HPDE6-E6E7 (cell line): ENCODE results near the gene CRYBB2.
"Not testable (repeated sequence)": the region's sequence is repeated elsewhere in the genome, so short reads cannot be mapped to it uniquely, and the experiment has no call there.

ENCODE experiments used
- DNase-seq: peaks from one replicate; pipeline ENCODE4 v3.0.0; 2011; ENCODE audit warnings: missing footprints; ENCODE audit errors: extremely low spot score

The CRYBB2 gene

DNA sequence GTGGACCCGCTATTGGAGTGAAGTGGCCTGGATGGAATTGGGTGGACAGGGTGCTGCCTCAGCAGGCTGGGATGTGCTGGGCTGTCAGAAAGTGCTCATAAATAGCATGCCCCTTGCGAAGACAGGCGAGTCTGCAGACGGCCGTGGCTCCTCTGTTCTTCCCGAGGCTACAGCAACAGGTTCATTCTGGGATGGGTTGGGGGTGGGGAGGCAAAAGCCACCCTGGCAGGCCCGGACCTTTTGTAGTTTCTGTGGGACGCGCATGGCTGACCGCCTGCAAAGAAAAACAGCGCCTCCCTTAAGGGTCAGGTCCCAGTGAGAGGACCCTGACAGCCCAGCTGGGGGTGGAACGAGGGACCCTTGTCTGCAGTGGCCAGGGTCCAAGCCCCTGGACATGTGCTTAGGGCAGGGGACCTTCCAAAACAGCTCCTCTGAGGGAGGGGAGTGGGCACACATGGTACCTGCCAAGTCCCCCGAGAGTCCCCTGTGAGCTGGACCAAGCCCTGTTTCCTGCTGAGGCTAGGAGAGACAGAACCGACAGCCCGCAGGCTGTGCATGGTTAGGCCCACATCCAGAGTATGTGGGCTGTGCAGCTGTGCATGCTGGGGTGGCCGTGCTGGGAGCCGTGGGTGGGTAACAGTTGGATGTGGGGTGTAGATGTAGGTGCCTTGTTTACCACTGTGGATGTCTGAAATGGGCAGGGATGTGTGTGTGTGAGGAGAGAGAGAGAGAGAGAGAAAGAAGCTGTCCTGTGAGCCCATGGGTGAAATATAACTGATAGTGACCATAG, 19.5 kb upstream of the CRYBB2 start, which contains the start of gene CRYBB3:
CRYBB3 (plus strand) TSS at position 128 of the 790 bp plus-strand sequence. CDS start 1,539 bp downstream, outside the sequence.
- no peak for DNase-seq

DNA sequence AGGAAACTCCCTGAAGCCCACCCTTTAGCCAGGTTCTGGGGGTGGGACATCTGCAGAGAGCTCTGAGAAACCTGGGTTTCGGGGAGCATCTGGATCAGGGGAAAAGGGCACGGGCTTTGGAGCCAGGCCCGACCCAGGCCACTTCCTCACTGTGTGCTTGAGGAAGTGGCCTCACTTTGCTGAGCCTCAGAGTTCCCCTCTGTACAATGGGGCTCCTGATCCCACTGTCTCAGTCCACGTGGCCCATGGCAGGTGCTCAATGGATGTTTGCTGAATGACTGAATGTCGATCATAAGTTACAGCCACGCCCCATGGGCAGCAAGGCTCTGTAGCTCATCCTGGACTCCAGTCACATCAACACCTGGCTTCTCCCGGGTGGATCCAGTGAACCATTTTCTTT, 18.5 kb upstream of the CRYBB2 start:
- no peak for DNase-seq

DNA sequence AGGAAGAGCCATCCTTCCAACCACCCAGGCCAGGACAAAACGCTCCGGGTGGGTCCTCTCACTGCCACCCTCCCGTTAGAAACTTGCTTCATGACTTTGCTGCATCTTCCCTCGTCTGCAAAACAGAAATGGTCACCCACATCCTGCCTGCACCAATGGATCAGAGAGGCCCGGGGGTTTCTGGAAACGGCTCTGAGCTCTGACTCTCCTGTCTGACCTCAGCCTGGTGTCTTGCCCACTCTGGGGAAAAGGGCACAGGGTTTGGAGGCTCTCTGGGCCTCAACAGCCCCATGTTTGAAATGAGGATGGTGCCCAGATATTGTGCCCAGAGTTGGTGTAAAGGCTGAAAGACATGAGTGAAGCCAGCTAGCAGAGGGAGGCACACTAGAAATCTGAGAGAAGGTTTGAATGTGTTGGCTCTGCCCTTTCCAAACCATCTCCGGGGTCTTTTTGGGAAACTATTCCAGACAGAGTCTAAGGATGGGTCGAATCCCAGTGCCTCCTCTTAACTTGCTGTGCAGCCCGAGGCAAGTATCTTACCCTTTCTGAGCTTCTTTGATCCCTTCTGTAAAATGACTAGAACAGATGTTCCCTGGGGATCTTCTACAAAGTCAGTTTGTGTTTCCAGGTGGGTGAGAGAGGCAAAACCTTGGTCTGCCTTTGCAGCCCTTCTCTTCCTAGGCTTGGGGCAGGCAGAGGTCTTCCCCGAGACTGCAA, 17.7 kb upstream of the CRYBB2 start:
- DNase-seq = no peak

- DNase-seq = peak; percentile 74
Observed at GRCh38 chr22:25202290-25202921, 17.0 kb upstream of the CRYBB2 start.

DNA sequence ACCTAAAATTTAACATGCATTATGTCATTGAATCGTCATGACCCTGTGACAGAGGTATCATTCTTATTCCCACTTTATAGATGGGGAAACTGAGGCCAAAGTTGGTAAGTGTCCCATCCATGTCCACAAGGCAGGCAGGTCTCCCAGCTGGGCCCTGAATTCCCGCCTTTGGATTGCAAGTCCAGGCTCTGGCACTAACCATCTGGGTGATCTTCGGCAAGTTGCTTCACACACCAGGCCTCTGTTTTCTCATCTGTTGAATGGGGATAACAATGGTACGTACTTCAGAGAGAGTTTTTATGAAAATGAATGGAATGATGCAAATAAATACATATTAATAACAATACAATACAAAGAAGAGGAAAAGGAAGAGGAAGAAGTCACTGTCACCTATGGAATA, 16.4 kb upstream of the CRYBB2 start:
- no peak for DNase-seq

- not testable (repeated sequence) for DNase-seq
Observed at GRCh38 chr22:25204547-25204946, 14.9 kb upstream of the CRYBB2 start.

- DNase-seq = no peak
Observed at GRCh38 chr22:25205847-25206246, 13.6 kb upstream of the CRYBB2 start.

GRCh38 chr22:25206998-25207397, 12.4 kb upstream of the CRYBB2 start:
- no peak for DNase-seq

DNA sequence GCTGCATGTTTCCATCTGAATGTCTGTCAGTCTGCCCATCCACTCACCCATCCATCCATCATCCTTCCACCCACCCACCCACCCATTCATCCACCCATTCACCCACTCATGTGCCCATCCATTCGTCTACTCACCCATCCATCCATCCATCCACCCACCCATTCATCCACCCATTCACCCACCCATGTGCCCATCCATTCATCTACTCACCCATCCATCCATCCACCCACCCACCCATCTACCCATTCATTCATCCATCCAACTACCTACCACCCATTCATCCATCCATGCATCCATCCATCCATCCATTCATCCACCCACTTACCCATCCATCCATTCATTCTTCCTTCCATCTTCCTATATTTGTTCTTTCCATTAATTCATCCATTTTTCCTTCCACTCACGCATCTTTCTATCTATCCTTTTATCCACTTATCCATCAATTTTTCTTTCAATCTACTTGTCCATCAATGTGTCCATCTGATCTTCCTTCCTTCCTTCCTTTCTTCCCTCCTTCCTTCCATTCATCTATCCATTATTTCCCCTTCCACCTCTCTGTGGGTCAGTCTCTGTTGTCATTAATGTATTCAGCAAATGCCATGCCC, 11.8 kb upstream of the CRYBB2 start:
- DNase-seq = no peak

DNA sequence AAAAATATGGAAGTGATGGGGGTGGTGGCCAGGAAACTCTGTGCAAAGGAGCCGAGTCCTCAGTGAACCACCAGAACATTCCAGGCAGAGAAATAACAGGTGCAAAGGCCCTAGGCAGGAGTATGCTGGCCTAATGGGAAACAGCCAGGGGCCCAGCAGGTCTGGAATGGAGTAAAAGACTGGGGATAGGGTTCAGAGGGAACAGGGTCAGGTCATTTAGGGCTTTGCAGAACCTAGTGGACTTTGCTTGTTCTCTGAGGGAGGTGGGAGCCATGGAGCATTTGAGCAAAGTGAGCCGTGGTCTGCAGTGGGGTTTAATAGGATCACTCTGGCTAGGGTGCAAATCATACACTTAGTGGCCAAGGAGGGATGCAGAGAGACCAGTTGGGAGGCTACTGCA, 11.1 kb upstream of the CRYBB2 start:
- DNase-seq = no peak

GRCh38 chr22:25208743-25209505, 10.5 kb upstream of the CRYBB2 start:
- DNase-seq = no peak

- no peak for DNase-seq
Observed at GRCh38 chr22:25210793-25211192, 8.6 kb upstream of the CRYBB2 start.

DNA sequence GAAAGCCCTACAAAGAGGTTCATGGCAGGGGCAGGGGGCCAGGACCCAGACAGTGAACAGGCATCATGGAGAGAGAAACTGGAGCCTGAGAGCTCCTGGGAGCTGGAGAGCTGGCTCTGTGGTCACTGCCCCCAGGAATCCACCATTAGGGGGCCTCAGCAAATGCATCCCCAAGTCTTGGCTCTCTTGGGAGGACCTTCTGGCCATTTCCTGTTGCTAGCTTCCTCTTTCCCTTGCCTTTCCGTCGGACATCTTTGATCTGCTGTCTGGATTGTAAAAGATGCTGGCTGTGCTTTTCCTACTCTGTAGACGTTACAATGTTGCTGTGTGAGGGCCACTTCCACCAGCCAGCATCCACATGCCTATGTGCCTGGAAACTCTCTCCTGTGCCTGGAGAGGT, 7.1 kb upstream of the CRYBB2 start:
- no peak for DNase-seq

GRCh38 chr22:25213221-25213620, 6.2 kb upstream of the CRYBB2 start:
- no peak for DNase-seq

DNA sequence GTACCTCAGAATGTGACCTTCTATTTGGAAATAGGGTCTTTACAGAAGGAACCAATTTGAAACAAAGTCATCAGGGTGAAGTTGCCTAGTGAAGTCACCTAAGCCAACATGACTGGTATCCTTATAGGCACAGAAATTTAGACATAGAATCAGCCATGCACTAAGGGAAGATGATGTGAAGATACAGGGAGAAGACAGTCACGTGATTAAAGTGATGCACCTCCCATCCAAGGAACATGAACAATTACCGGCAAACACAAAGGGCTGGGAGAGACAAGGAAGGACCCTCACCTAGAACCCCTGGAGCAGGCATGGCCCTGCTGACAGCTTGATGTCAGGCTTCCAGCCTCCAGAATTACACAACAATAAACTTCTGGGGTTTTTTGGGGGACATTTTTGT, 3.2 kb upstream of the CRYBB2 start:
- DNase-seq = no peak

DNA sequence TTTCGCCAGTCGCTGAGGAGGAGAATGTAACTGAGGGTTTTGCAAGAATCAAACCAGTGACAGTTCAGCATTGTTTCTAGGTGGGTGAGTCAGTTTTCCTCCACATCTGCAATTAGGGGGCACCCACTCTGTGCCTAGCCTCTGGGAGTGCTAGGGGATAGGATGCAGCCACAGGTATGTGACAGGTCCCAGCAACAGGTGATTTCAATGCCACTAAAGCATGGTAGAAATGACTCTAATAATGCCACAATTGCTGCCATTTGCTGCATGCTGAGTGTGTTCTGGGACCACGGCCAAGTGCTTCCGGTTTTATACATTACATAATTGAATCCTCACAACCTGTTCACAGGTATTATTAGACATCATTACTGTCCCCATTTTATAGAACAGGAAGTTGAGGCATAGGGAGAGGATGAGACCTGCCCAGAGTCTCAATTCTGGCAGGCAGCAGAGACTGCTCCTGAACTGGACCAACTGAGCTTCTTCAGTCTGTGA, 556 bp downstream of the CRYBB2 start:
- DNase-seq = no peak

DNA sequence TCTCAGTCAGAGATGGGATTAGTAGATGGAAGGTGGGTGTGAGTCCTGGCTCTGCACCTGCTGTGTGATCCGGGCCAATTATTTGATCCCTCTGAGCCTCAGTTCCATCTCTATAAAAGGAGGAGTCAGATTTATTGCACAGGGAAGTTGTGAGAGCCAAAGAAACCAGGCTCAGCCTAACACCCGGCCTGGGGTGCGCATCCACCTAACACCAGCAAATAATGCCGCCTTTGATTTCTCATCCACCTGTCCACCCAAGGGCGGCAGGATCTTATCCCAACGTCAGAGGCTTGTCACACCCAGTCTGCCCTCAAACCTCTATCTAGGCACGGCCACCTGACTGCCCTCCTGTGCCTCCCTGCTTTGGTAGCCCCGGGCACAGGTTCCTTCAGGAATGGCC, 2.4 kb downstream of the CRYBB2 start:
- no peak for DNase-seq

DNA sequence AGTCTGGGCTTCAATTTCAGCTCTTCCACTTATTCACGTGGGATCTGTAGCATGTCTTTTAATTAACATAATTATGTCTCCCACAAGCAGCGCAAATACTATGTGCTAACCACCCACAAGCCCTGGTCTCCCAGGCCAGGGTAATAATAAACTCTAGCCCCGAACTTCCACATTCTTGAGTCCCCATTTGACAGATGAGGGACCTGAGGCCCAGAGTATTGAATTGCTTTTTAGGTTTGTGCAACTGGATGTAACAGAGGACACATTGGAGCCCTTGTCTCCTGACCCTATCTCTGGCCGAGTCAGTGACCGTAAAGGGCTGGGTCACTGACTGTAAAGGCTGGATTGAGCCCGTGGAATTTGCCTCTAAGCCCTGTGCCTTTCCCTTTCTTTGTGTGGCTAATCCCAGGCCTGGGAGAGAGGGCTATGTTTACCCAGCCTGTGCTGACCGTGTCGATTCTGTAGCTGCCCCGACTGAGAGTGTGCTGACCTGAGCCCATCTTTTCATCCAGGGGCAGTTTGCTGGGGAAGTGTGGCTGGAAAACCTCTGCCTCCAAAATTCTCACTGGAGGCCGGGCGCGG, 3.9 kb downstream of the CRYBB2 start:
- no peak for DNase-seq

DNA sequence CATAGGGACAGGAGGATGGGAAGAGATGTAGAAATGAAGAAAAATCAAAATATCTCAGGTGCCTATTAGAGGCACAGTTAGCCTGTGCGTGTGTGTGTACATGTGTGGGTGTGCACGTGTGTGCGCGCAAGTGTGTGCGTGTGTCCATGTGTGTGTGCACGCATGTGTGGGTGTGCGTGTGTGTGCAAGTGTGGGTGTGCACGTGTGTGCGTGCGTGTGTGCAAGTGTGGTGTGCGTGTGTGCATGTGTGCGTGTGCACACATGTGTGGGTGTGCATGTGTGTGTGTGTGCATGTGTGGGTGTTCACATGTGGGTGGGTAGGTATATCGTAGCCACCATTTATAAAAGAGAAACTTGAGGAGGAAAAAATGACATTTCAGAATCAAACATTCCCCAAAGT, 9.4 kb downstream of the CRYBB2 start:
- DNase-seq = no peak

GRCh38 chr22:25230760-25231159, 11.3 kb downstream of the CRYBB2 start:
- not testable (repeated sequence) for DNase-seq

- no peak for DNase-seq
Observed at GRCh38 chr22:25232301-25232700, 12.9 kb downstream of the CRYBB2 start.
